Measurements from ENCODE around the gene NF2.
A peak's percentile ranks its signal among the peaks of the same experiment; 100 is the strongest.

The NF2 gene

DNA sequence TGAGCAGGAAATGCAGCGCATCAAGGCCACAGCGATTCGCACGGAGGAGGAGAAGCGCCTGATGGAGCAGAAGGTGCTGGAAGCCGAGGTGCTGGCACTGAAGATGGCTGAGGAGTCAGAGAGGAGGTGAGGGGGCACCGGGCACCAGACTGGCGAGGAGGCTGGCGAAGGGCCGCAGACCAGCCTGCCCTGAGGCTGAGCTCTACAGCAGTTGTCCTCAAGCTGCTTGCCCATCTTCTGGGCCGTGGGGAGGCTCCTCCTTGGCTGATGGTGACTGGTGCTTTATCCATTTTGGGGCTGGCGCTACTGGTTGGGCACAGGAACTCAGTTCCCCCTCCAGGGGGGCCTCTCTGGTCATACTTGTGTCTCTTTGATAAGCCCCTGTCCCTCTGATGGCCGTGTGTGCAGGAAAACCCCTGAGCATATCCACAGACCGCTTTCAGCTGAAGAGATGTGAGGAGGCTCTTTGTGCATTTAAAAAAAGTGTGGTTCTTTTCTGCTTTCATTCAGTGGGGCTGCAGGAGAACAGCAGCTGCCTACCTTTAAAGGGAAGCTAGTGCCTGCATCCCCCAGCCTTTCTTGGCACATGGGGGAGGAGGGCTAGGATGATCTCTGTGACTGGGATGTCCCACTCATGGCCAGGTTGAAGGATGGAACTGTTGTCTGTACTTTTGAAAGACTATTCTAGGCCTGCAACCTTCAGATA lies 70.1 kb downstream of the NF2 start:
- no peak for DNase-seq

DNA sequence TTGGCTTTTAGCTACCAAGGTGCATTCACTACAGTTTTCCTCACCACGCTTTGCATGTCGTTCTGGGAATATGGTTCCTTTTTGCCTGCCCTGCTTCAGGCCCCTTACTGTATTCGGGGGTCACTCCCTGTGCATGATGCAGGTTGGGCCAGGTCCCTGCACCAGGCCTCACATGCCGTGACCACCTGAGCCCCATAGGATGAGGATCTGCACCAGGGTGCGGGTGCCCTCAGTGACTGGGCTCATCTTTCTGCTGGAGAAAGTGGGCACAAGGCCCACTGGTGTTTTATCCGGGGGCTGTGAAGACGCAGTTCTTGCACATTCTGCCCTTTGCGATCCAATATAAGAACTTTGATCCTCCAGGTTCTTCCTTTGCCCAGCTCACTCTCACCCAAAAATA lies 70.7 kb downstream of the NF2 start:
- no peak for DNase-seq

DNA sequence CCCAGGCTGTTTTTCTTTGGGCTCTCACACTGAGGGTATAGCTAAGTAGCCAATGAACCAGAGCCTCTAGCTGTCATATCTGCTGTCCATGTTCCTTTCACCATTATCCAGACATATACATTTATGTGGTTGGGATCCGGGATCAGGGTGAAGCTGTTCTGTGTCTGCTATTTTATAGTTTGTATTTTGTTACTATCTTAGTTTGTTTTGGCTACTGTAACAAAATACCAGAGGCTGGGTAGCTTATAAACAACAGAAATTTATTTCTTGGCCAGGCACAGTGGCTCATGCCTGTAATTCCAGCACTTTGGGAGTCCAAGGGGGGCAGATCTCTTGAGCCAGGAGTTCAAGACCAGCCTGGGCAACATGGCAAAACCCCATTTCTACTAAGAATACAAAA lies 75.9 kb downstream of the NF2 start:
- DNase-seq = no peak

DNA sequence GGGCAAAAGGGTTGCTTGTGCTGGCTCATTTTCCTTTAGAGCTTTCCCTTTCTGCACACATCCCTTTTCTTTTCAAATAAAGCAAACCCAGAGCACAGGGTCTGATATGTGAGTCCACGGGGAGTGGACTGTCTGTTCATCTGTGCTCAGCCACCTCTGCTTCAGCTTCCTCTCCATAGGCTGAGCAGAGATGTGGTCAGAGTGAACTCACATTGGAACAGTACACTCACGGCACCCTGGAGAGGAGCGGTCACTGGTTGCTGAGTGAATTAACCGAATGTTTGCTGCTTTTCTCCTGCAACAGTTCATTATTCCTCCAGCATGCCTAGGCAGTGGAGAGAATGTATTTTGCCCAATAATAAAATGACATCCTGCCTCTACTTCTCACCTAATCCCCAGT lies 80.1 kb downstream of the NF2 start:
- DNase-seq = no peak

DNA sequence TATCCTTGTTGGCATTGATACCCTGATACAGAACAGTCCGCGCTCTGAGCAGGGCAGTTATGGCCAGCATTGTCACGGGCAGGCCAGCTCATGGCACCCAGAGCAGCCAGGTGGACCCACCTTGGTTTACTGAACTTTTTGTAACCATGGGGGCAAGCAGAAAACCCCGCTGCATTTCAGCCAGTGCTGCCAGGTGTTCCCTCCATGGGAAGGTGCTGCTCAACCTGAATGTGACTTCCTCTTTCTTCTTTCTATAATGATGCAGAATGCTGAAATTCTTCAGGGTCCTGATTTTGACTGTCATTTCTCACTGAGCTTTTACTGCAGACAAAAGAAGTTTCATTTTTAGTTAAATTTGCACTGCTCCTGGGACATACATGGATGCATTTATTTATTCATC lies 80.8 kb downstream of the NF2 start:
- no peak for DNase-seq

DNA sequence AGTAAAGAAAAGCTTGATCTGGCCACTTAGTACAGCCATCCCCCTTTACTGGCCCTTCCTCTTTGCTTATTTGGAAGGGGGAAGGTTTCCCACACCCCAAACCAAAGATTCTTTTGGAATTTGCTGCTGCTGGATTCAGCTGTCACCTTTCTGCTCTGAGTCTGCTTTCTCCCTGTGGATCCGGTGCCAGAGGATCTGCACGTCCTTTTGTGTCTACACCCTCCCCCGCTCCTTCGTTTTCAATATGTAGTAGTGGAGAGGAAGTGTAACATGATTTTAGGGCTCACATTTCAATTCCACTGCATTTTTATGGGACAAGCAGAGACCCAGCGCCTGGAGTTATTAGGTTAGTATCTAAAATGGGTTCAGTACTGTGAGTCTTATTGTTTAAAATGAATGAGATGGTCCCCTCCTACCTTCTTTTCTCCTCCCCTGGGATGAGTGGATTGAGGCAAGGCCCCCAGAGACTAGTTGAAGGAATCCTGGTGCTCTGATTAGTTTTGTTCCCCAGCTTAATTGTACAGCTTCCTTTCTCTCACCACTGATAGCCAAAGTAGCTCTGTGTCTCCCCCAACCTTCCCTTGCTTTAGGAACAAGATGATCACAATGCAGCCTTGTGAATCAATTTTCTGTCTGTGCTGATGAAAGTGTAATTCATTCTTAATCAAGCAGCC lies 85.9 kb downstream of the NF2 start:
- DNase-seq = no peak

GRCh38 chr22:29689880-29690213 lies 86.4 kb downstream of the NF2 start:
- peak; percentile 61 for DNase-seq

GRCh38 chr22:29690476-29690875 lies 87.0 kb downstream of the NF2 start:
- no peak for DNase-seq

DNA sequence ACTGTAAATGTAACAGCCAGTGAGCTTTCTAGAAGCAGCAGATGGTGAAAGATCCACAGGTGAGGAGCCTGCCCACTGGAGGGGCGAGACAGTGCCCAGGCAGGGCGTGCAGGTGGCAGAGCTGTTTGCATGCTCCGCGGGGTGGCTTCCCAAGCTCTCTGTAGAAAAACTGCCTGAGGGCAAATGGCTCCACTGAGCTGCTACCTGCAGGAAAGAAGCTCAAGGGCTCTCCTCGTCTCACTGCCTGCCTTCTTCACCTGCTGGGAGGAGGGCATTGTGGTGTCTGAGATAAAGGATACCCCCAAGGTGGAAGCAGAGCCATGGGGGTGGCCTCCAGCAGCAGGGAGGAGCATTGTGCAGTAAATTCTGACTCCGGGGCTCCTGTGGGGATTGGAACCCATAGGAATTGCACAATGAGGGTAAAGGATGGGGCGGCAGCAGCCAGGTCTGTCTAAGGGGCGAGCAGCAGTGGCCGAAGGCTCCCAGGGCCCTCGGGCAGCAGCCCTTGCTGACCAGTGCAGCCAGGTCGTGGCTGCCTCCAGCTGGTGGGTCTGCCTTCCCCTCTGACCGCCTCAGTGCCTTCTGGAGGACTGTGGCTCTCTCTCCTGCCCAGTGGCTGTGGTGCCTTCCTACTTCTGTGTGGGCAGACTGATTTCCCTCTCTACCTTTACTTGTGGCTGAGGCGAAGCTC lies 88.3 kb downstream of the NF2 start:
- no peak for DNase-seq

GRCh38 chr22:29692327-29692640 lies 88.9 kb downstream of the NF2 start:
- no peak for DNase-seq

GRCh38 chr22:29693161-29693560 lies 89.7 kb downstream of the NF2 start:
- DNase-seq = no peak

DNA sequence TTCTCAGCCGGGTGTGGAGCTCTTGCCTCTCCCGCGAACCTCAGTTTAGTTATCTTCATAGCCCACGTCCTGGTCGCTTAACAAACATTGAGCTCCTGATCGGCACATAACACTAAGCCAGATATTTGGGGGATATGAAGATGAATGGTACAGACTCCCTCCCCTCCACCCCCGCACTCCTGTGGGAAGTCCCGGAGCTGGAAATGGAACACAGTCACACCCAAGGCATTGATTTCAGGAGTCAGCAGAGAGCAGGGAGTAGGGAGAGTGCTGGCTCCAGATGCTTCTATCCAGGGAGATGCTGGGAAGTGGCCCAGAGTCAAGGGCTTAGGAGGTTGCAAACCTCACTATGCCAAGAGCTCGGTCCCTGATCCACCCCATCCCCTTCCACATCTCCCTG lies 90.2 kb downstream of the NF2 start:
- no peak for DNase-seq

DNA sequence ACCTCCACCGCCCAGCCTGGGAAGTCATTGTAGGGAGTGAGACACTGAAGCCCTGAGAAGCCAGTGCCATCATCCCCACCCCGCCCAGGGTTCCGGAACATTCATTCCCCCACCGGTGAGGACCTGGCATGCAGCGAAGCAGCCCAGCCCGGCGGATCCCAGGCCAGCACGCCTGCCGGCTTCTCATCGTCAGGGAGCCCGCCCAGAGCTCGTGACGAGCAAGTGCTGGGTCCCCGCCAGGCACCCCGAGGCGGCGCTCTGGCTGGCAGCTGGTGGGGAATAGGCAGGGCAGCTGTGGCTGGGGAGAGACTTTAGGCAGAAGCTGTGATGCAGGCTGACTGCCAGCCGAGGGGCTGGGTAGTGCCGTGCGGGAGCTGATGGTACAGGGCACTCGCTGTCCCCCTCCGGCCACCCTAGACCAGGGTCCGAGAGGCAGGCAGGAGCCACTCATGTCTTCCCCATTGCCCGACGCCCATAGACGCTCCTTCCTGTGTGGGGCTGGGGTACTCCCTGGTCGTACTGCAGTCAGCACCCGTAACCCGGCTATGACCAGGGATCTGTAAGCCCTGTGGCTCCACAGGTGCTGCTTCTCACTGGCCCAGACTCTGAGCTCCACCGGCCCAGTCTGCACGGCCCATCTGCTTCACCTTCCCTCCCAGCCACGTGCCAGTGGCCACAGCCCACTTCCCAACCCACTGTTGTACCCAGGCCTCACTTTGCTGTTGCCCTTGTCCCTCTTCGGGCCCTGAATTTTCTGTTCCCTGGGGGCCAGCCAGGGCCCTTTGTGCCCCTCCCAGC lies 91.9 kb downstream of the NF2 start:
- DNase-seq = no peak

DNA sequence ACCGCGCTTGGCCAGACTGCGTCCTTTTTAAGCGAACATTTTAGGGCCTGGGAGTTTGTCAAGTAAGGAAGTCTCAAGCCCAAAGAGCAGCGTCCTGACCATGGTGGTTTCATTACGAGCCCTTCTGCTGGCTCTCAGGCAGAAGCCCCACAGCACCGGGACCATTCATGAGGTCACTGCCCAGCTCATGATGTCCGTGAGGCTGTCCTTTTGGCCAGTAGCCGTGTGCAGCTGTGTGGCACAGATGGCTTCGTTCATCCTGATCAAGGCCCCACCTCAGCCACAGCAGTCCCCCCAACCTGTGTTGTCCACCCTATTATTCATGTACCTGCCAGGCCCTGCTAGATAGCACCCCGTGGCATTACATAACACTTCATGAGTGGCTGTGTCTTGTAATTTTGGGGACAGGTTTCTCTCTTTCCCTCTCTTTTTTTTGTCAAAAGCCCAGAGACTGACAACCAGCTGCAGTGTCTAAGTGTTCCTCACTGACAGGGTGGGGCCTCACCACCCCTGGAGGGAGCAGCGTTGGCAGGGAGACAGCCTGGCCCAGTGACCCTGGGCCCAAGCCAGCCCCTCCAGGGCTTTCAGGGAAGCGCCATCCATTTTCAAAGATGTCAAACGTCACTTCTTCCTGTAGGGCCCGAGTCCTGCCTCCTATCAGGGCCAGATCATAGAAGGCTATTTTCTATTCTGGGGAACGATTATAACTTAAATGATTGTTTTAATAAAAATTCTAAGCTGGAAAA lies 94.6 kb downstream of the NF2 start:
- no peak for DNase-seq

- no peak for DNase-seq
Observed at GRCh38 chr22:29700206-29700899, 96.9 kb downstream of the NF2 start.

- DNase-seq = no peak
Observed at GRCh38 chr22:29700900-29701154, 97.4 kb downstream of the NF2 start.

DNA sequence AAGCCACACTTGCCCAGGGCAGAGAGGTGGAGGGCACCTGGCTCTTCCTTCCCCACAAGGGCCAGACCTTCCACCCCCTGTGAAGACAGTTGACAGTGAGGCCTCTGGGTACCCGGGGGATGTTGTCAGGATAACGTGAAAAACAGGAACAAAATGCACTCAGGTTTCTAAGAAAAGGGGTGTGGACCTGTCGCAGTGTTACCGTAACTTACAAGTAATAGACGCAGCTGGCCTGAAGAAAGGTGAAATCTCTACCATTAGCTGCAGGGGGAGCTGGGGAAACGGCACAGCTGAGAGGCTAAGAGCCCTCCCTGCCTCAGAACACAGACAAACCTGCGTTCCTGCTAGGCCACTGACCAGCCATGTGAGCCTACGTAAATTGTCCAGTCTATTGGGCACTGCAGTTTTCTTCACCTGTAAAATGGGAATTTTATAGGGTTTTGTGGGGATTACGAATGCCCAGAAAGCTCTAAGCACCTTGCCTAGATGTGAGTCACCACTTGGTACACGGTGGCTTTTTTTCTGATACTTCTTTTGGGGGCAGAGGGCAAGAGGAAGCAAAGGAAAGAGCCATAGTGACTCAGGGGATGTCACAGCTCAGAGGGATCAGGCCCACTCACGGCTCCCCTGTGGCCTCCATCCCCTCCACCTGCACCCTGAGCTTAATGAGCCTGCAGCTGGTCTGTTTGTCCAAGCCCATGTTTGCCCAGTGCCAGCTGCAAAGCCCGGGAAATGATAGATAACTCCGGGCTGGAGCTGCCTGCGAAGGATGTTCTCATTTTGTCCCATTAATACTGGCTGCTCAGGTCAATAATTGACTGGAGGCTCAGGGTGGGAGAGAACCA lies 97.9 kb downstream of the NF2 start:
- DNase-seq = peak; percentile 26

DNA sequence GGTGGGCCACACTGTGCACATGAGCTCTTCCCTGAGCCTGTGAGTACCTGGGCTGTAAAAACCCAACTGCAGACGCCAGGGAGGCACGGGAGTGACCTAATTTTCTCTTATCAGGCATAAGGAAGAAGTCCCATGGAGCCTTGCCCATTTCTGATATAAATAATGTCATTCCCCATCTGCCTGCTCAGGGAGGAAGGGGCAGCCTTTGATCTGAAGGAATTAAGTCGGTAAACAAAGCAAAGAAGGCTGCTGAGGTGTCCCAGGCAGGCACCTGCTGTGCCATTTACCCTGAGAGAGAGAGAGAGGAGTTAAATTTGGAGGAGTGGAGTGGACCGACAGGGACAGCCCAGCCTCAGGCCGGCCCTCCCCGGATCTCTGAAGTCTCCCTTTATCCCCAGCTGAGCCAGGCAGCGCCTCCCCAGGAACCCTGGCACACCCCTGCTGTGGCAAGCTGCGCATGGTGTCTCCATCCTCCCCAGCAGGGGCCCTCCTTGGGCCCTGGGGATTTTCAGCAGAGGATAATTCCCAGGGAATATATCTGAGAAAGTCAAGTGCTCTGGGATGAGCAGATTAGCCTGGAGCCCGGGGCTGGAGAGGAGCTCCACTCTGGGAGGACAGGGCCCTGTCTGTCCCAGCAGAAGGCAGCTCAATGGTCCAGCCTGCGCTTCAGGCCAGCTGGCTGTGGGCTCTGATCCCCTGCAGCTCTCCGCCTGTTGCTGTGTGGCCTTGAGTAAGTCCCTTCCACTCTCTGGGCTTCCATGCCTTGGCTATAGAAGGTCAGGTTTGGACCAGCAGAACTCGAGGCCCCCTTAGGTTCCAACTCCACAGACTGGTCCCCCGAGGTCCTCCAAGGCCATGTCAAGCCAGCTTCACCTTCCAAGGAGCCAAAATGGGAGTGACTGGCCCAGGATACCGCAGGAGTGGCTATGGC lies 98.8 kb downstream of the NF2 start:
- DNase-seq = no peak

DNA sequence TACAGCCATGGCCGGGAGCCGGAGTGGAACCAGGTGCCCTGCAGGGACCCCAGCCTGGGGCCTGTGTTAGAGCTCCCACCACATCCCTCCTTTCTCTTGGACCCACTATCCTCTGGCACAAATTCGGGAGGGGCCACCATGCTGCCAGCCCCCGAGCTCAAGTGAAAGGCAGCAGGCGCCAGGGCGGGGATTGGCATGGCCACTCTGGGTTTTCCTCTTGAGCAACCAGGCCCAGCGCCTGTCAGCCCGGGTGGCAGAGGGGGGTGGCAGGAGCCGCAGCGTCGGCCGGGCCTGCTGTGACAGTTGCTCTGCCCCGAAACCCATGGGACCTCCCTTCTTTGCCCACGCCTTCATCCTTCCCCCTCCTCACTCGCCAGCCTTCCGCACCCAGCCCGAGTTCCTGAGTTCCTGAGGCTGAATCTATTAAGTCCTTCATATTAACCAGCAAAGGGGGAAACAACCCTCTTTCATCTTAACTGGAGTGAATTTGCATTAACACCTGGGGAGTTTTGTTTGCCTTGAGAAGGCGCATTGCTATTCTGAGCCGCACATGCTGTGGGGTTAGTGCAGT lies 99.6 kb downstream of the NF2 start:
- DNase-seq = no peak

- DNase-seq = no peak
Observed at GRCh38 chr22:29703569-29704195, 100.2 kb downstream of the NF2 start.
